Activated naive CD4-positive, alpha-beta T cell treated with anti-CD3 and anti-CD28 coated beads, Interleukin-2, amount 10 ng/mL, durations not matched to agents 7 days and 5 days (primary cell): Measurements from ENCODE around the gene VCX3B.
"Not testable (repeated sequence)": the region's sequence is repeated elsewhere in the genome, so short reads cannot be mapped to it uniquely, and the experiment has no call there.

ENCODE experiments used
- CTCF ChIA-PET: fragments of 350-600 bp; sonication (Branson Sonifier 250); formaldehyde crosslinking; loops from one replicate; lab custom pipeline; 2021; ENCODE audit warnings: antibody characterized with exemption; lab: Charles Lee
- DNase-seq: peaks from one replicate; pipeline ENCODE4 v3.0.0-alpha.2; 2020
- H3K27ac Mint-ChIP-seq: one replicate; pipeline ENCODE4 v1.8.0; 2021; ENCODE audit warnings: mild to moderate bottlenecking, moderate library complexity, mixed read lengths
- H3K27me3 Mint-ChIP-seq: one replicate; pipeline ENCODE4 v1.8.0; 2021; ENCODE audit warnings: mild to moderate bottlenecking, mixed read lengths
- H3K36me3 Mint-ChIP-seq: one replicate; pipeline ENCODE4 v1.8.0; 2021; ENCODE audit warnings: mixed read lengths
- H3K4me1 Mint-ChIP-seq: one replicate; pipeline ENCODE4 v1.8.0; 2021; ENCODE audit warnings: mixed read lengths
- H3K4me3 Mint-ChIP-seq: one replicate; pipeline ENCODE4 v1.8.0; 2021; ENCODE audit warnings: mild to moderate bottlenecking, moderate library complexity, mixed read lengths
- H3K9me3 Mint-ChIP-seq: one replicate; pipeline ENCODE4 v1.8.0; 2021; ENCODE audit warnings: mixed read lengths

The VCX3B gene

DNA sequence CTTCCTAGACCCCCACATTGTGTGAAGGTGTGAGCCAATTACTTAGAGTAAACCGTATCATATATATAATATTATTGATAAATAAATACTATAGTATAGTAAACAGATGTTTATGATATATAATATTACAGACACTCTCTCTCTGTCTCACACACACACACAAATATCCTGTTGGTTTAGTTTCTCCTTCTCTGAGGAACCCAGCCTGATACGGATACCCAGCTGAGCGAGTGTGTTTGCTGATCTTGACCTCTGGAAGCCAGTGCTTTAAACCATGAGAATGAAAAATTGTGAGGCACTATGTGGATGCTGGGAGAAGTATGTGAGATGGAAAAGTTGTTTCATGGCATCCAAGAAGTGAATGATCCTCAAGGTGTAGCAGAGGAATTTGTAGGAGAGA lies at the start of gene VCX3B:
VCX3B (plus strand) TSS at position 301 of the 400 bp plus-strand sequence. CDS start 621 bp downstream, outside the sequence.
- H3K4me1 Mint-ChIP-seq, H3K27me3 Mint-ChIP-seq, H3K36me3 Mint-ChIP-seq: not testable (repeated sequence)

GRCh38 chrX:8418301-8418700 lies 46.3 kb upstream of the VCX3B start:
- H3K4me1 Mint-ChIP-seq: no peaks in the 10 kb centered on the region
- no peaks in the 10 kb centered on the region for H3K27me3 Mint-ChIP-seq
- no peak for DNase-seq
- H3K9me3 Mint-ChIP-seq: peaks cover 8% of the 10 kb centered on the region
- no peaks in the 10 kb centered on the region for H3K36me3 Mint-ChIP-seq
- CTCF ChIA-PET: interaction anchor here (0.6 kb wide), 1 partner anchor 15 kb away, joined by 4 read pairs; no protein-coding TSS in a partner anchor
- H3K4me3 Mint-ChIP-seq: no peak overlapping the region
- no peak overlapping the region for H3K27ac Mint-ChIP-seq

More for the DNA sequence above, at the start of gene VCX3B:
- H3K9me3 Mint-ChIP-seq, CTCF ChIA-PET, H3K27ac Mint-ChIP-seq, DNase-seq, H3K4me3 Mint-ChIP-seq: not testable (repeated sequence)

DNA sequence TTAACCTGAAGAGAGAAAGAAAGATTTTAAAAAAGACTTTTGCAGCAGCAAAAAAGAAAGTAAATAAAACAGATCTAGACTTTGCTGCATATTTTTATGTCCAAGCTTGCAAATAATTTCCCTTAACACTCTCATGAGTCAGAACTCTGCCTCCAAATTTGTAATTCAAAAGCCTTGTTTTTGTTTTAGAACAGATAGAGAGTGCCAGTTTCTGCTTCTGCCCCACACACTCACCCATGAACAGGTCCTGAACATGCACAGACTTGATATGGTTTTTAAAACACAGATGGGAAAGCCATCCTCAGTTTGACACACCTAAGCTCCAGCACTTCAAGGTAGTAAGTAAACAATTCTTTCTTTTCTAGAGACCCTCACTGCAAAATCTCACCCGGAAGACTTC lies 39.7 kb upstream of the VCX3B start:
- DNase-seq: no peak
- H3K4me1 Mint-ChIP-seq: no peaks in the 10 kb centered on the region
- peaks cover 3% of the 10 kb centered on the region for H3K9me3 Mint-ChIP-seq
- H3K27me3 Mint-ChIP-seq: no peaks in the 10 kb centered on the region
- no peak overlapping the region for H3K4me3 Mint-ChIP-seq
- CTCF ChIA-PET: no interaction called here
- H3K27ac Mint-ChIP-seq: no peak overlapping the region
- no peaks in the 10 kb centered on the region for H3K36me3 Mint-ChIP-seq

- DNase-seq: no peak
- Mint-ChIP-seq H3K4me1 (no peaks in the 10 kb centered on the region), H3K9me3 (no peaks in the 10 kb centered on the region), H3K27me3 (no peaks in the 10 kb centered on the region), H3K27ac (no peak overlapping the region), H3K4me3 (no peak overlapping the region), H3K36me3 (no peaks in the 10 kb centered on the region)
- CTCF ChIA-PET: no interaction called here
Measured at GRCh38 chrX:8429692-8430249, 34.9 kb upstream of the VCX3B start.

DNA sequence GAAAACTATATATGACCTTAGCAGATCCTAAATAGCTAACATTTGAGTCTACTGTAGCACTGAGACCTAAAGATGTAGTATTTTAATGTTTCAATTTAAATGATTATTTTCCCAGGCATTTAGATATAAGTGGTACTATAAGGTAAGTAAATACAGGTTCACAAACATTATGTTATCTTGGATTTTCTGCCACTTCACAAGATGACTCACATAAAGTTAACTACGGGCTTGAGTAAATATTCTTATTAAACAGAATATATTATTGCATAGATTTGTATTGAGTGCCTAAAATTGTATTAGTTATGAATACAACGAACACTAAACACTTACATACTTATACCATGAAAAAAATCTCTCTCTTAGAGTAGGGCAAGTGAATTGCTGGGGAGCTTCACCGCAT lies 34.2 kb upstream of the VCX3B start:
- CTCF ChIA-PET: no interaction called here
- DNase-seq: no peak
- no peaks in the 10 kb centered on the region for H3K36me3 Mint-ChIP-seq
- H3K4me1 Mint-ChIP-seq: no peaks in the 10 kb centered on the region
- H3K27ac Mint-ChIP-seq: no peak overlapping the region
- H3K9me3 Mint-ChIP-seq: no peaks in the 10 kb centered on the region
- H3K4me3 Mint-ChIP-seq: no peak overlapping the region
- H3K27me3 Mint-ChIP-seq: no peaks in the 10 kb centered on the region

- Mint-ChIP-seq H3K9me3 (peaks cover 6% of the 10 kb centered on the region), H3K36me3 (no peaks in the 10 kb centered on the region), H3K4me3 (no peak overlapping the region), H3K27ac (no peak overlapping the region), H3K4me1 (no peaks in the 10 kb centered on the region), H3K27me3 (no peaks in the 10 kb centered on the region)
- no peak for DNase-seq
- CTCF ChIA-PET: no interaction called here
Measured at GRCh38 chrX:8432396-8432795, 32.2 kb upstream of the VCX3B start.

GRCh38 chrX:8433109-8434062 lies 31.2 kb upstream of the VCX3B start:
- Mint-ChIP-seq H3K4me1 (no peaks in the 10 kb centered on the region), H3K36me3 (no peaks in the 10 kb centered on the region), H3K4me3 (no peak overlapping the region), H3K9me3 (peaks cover 8% of the 10 kb centered on the region), H3K27me3 (no peaks in the 10 kb centered on the region), H3K27ac (no peak overlapping the region)
- DNase-seq: no peak
- CTCF ChIA-PET: interaction anchor here (0.8 kb wide), 1 partner anchor 15 kb away, joined by 4 read pairs; no protein-coding TSS in a partner anchor

DNA sequence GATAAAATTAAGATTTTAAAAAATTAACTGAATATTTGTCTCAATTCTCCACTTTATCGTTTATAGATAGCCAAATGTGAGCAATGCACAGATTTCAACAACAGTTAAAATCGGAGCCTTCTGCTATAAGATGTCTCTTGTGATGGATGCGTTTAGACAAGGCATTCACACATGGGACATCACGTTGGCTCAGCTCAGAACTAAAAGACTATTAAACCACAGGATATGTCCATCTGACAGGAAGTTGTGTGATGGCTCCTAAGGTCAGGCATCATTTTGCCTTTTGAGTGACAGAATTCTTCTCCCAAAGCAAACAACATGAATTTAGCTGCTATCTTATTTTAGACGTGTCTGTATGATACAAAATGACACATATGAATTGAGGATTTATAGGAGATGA lies 17.3 kb upstream of the VCX3B start:
- no peaks in the 10 kb centered on the region for H3K4me1 Mint-ChIP-seq

GRCh38 chrX:8452343-8452742 lies 12.3 kb upstream of the VCX3B start:
- H3K36me3 Mint-ChIP-seq, H3K27ac Mint-ChIP-seq, H3K4me1 Mint-ChIP-seq, DNase-seq, H3K27me3 Mint-ChIP-seq, H3K4me3 Mint-ChIP-seq, CTCF ChIA-PET, H3K9me3 Mint-ChIP-seq: not testable (repeated sequence)

More for the DNA sequence above, 17.3 kb upstream of the VCX3B start:
- peaks cover 8% of the 10 kb centered on the region for H3K9me3 Mint-ChIP-seq
- H3K27ac Mint-ChIP-seq: no peak overlapping the region
- H3K4me3 Mint-ChIP-seq: no peak overlapping the region
- CTCF ChIA-PET: no interaction called here
- DNase-seq: no peak
- no peaks in the 10 kb centered on the region for H3K27me3 Mint-ChIP-seq
- H3K36me3 Mint-ChIP-seq: no peaks in the 10 kb centered on the region

- DNase-seq: no peak
- H3K4me1 Mint-ChIP-seq: no peaks in the 10 kb centered on the region
- H3K36me3 Mint-ChIP-seq: no peaks in the 10 kb centered on the region
- H3K27ac Mint-ChIP-seq: no peak overlapping the region
- no peak overlapping the region for H3K4me3 Mint-ChIP-seq
- H3K27me3 Mint-ChIP-seq: no peaks in the 10 kb centered on the region
- peaks cover 14% of the 10 kb centered on the region for H3K9me3 Mint-ChIP-seq
- CTCF ChIA-PET: no interaction called here
Measured at GRCh38 chrX:8453611-8454010, 11.0 kb upstream of the VCX3B start.

DNA sequence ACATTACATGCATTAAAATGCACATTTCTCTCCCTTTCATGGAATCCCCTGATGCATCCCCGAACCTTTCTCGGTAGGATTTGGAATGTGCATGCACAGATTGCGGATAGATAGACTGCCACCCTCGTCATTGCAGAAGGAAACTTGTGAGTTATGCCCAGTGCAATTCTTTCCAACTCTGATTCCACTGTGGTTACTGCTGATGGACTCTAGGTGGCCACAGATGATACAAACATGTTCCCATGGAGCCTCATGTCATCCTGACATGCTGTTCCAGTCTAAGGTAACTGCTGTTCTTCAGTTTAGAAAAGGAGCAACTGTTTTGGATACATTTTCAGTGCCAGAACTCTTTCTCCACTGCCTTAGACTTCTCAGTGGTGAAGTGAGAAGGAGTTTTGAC lies 9.1 kb upstream of the VCX3B start:
- H3K9me3 Mint-ChIP-seq: peaks cover 19% of the 10 kb centered on the region
- CTCF ChIA-PET: no interaction called here
- no peak overlapping the region for H3K27ac Mint-ChIP-seq
- H3K27me3 Mint-ChIP-seq: no peaks in the 10 kb centered on the region
- no peak overlapping the region for H3K4me3 Mint-ChIP-seq
- H3K4me1 Mint-ChIP-seq: no peaks in the 10 kb centered on the region
- DNase-seq: no peak
- no peaks in the 10 kb centered on the region for H3K36me3 Mint-ChIP-seq

DNA sequence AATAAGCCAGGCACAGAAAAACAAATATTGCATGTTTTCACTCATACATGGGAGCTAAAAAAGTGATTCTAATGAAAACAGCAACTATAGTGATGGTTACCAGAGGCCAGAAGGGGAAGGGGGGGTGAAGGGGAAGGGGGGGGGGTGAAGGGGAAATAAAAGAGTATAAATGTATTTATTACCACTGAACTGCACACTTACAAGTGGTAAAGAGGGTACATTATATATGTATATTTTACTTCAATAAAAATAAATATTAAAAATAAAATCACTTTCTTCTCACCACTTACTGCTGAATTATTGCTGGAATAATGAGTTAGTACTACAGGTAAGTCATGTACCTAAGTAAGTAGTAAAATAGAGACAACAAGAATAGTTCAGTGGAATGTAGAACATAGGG lies 2.1 kb upstream of the VCX3B start:
- H3K4me3 Mint-ChIP-seq: no peak overlapping the region
- no peaks in the 10 kb centered on the region for H3K27me3 Mint-ChIP-seq
- DNase-seq: no peak
- H3K27ac Mint-ChIP-seq: no peak overlapping the region
- peaks cover 11% of the 10 kb centered on the region for H3K9me3 Mint-ChIP-seq
- CTCF ChIA-PET: no interaction called here
- H3K4me1 Mint-ChIP-seq: no peaks in the 10 kb centered on the region
- H3K36me3 Mint-ChIP-seq: no peaks in the 10 kb centered on the region

DNA sequence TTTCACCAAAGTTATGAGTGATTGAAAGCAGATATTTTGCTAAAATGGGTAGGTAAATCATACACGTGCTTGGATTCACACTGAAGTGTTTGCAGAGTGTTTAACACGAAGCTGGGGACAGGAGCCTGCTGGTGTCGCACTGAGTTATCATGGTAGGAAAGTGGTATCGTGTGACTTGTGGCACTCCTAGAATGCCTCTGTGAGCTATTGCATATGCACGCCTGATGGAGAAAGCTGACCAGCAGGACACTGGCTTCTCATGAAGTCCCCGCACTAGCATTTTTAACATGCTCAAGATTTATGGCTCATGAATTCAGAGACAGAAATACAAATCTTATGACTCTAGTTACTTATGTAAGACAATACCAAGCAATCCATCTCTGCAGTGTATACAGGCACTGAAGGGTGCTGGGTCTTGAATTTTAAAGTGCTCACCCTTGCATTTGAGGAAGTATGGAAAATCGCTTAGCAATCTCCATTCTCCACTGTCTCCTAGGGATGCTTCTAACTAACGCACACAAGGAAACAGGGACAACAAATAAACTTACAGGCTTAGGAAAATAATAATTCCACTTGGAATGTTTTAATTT lies 19.8 kb downstream of the VCX3B start:
- Mint-ChIP-seq H3K36me3 (no peaks in the 10 kb centered on the region), H3K4me3 (no peak overlapping the region), H3K4me1 (no peaks in the 10 kb centered on the region), H3K9me3 (peaks cover 4% of the 10 kb centered on the region), H3K27ac (no peak overlapping the region), H3K27me3 (no peaks in the 10 kb centered on the region)
- CTCF ChIA-PET: no interaction called here
- DNase-seq: no peak

- H3K4me1 Mint-ChIP-seq, H3K4me3 Mint-ChIP-seq, H3K27me3 Mint-ChIP-seq, H3K36me3 Mint-ChIP-seq, DNase-seq, CTCF ChIA-PET, H3K9me3 Mint-ChIP-seq, H3K27ac Mint-ChIP-seq: not testable (repeated sequence)
Measured at GRCh38 chrX:8495036-8495435, 30.4 kb downstream of the VCX3B start.

GRCh38 chrX:8500203-8500602 lies 35.6 kb downstream of the VCX3B start:
- CTCF ChIA-PET: no interaction called here
- no peaks in the 10 kb centered on the region for H3K27me3 Mint-ChIP-seq
- no peaks in the 10 kb centered on the region for H3K36me3 Mint-ChIP-seq
- H3K4me1 Mint-ChIP-seq: no peaks in the 10 kb centered on the region
- no peak overlapping the region for H3K27ac Mint-ChIP-seq
- no peak for DNase-seq
- no peaks in the 10 kb centered on the region for H3K9me3 Mint-ChIP-seq
- no peak overlapping the region for H3K4me3 Mint-ChIP-seq
